Measurements from ENCODE around the gene DAB1.

Gene DAB1

GRCh38 chr1:57010511-57010910 lies 413.3 kb downstream of the DAB1 start:
- DNase-seq = no peak

GRCh38 chr1:57007948-57008347 lies 415.9 kb downstream of the DAB1 start:
- DNase-seq = no peak

- no peak for DNase-seq
Measured at GRCh38 chr1:57007472-57007871, 416.4 kb downstream of the DAB1 start.

GRCh38 chr1:57003398-57004139 lies 420.3 kb downstream of the DAB1 start:
- no peak for DNase-seq

GRCh38 chr1:56995414-56996100 lies 428.3 kb downstream of the DAB1 start:
- DNase-seq = no peak

GRCh38 chr1:56993475-56993874 lies 430.4 kb downstream of the DAB1 start:
- no peak for DNase-seq

- no peak for DNase-seq
Measured at GRCh38 chr1:56992318-56993125, 431.3 kb downstream of the DAB1 start.

GRCh38 chr1:56991576-56991975 lies 432.3 kb downstream of the DAB1 start:
- DNase-seq = no peak

- no peak for DNase-seq
Measured at GRCh38 chr1:56986397-56986796, 437.5 kb downstream of the DAB1 start.

GRCh38 chr1:56985857-56986256 lies 438.0 kb downstream of the DAB1 start:
- no peak for DNase-seq

GRCh38 chr1:56983484-56983883 lies 440.4 kb downstream of the DAB1 start:
- no peak for DNase-seq

- no peak for DNase-seq
Measured at GRCh38 chr1:56979986-56980755, 443.7 kb downstream of the DAB1 start.

GRCh38 chr1:56978819-56979218 lies 445.0 kb downstream of the DAB1 start:
- DNase-seq = no peak

GRCh38 chr1:56977910-56978309 lies 445.9 kb downstream of the DAB1 start:
- no peak for DNase-seq

GRCh38 chr1:56975446-56975845 lies 448.4 kb downstream of the DAB1 start:
- DNase-seq = no peak

GRCh38 chr1:56973923-56974742 lies 449.7 kb downstream of the DAB1 start:
- DNase-seq = no peak

- no peak for DNase-seq
Measured at GRCh38 chr1:56972976-56973375, 450.9 kb downstream of the DAB1 start.

GRCh38 chr1:56970280-56970679 lies 453.6 kb downstream of the DAB1 start:
- no peak for DNase-seq

- DNase-seq = no peak
Measured at GRCh38 chr1:56968878-56969495, 454.9 kb downstream of the DAB1 start.

- no peak for DNase-seq
Measured at GRCh38 chr1:56967900-56968832, 455.7 kb downstream of the DAB1 start.

All from SIG-M5 (cell line).